ENCODE data around the gene TMEM69. TPM values are rescaled to one million over a fixed set of nuclear protein-coding genes. Genes with fewer than 3 reads are reported as not detected.

The TMEM69 gene
- total and polyA plus RNA-seq, 2 of the 8 experiments (the other 6 are each of a cell fraction or from before 2014, with no cell fraction given): 39.0 to 123 TPM

GRCh38 chr1:45722809-45723208 is 34.8 kb downstream of the TMEM69 start:
- Histone ChIP-seq H4K8ac (ENCODE audit: extremely low read depth, insufficient read depth, low read length) (no peak overlapping the region), H2BK5ac (ENCODE audit: low read depth, low read length) (no peak overlapping the region), H3K9ac (replicated peaks in 1 of 4; ENCODE audit: extremely low read depth in 1 of 4, low read depth in 3 of 4, low read length in 3 of 4) (no peak overlapping the region), H3K18ac (ENCODE audit: extremely low read depth, low read length) (no peak overlapping the region), H3K79me2 (ENCODE audit: control insufficient read depth in 1 of 2, insufficient read depth in 2 of 2, low read length in 2 of 2) (no peaks in the 10 kb centered on the region), H3K4me3 (ENCODE audit: extremely low read depth in 1 of 4, insufficient read depth in 2 of 4, low read depth in 3 of 4, low read length in 4 of 4) (no peak overlapping the region), H3K23me2 (ENCODE audit: low read depth, low read length) (no peaks in the 10 kb centered on the region), H3K23ac (ENCODE audit: insufficient read length) (no peak overlapping the region), H3K79me1 (ENCODE audit: low read depth, low read length) (no peaks in the 10 kb centered on the region), H4K91ac (replicated peaks; ENCODE audit: insufficient read length, low read length) (no peak overlapping the region), H4K5ac (ENCODE audit: insufficient read length, low read depth, low read length) (no peak overlapping the region), H2BK12ac (ENCODE audit: low read depth, low read length) (no peak overlapping the region), H2AFZ (ENCODE audit: low read length) (no peak overlapping the region), H2BK15ac (ENCODE audit: low read length) (no peak overlapping the region), H3K4me1 (replicated peaks in 1 of 4; ENCODE audit: control insufficient read depth in 3 of 4, insufficient read depth in 4 of 4, low read length in 3 of 4) (no peaks in the 10 kb centered on the region), H2AK5ac (ENCODE audit: low read depth, low read length) (no peak overlapping the region), H3K4me2 (ENCODE audit: insufficient read depth in 1 of 2, low read depth in 2 of 2, low read length in 2 of 2) (no peak overlapping the region), H3K56ac (replicated peaks; ENCODE audit: insufficient read length, low read depth, low read length) (no peak overlapping the region), H3K36me3 (ENCODE audit: control insufficient read depth in 2 of 4, insufficient read depth in 4 of 4, low read length in 3 of 4) (no peaks in the 10 kb centered on the region), H2BK20ac (ENCODE audit: low read length) (no peak overlapping the region), H3K27ac (ENCODE audit: low read depth, low read length) (no peak overlapping the region), H3K9me3 (ENCODE audit: insufficient read depth in 2 of 2, low read depth in 1 of 2, low read length in 1 of 2) (peaks cover 0 to 3% of the 10 kb centered on the region in 2 experiments; a peak in 1 of 4 replicates), H3K4ac (replicated peaks; ENCODE audit: insufficient read length, low read depth, low read length) (no peak overlapping the region), H3K27me3 (replicated peaks in 1 of 4; ENCODE audit: control insufficient read depth in 3 of 4, extremely low read depth in 1 of 4, insufficient read depth in 3 of 4, low read length in 3 of 4) (no peaks in the 10 kb centered on the region), H2BK120ac (replicated peaks; ENCODE audit: low read depth, low read length) (no peak overlapping the region), H4K20me1 (replicated peaks in 1 of 2; ENCODE audit: control insufficient read depth in 1 of 2, insufficient read depth in 2 of 2, low read length in 2 of 2) (no peaks in the 10 kb centered on the region), H3K14ac (ENCODE audit: insufficient read length) (no peak overlapping the region)
- POLR2A ChIA-PET (ENCODE audit: partially characterized antibody): interaction anchor here (1.0 kb wide), 1 partner anchor 36 kb away, joined by 3 read pairs; no protein-coding TSS in a partner anchor
- no peak for FAIRE-seq
- no peak for DNase-seq (ENCODE audit: low read depth in 1 of 2, low spot score in 2 of 2)
- CTCF ChIA-PET (ENCODE audit: partially characterized antibody): no interaction called here
- 95% methylated on average over 3 of the region's 3 CpGs; no CpG with 5 or more reads in 1 of the 2 experiments for WGBS, 2 experiments (ENCODE audit: extremely low coverage in 1 of 2, insufficient coverage in 1 of 2, insufficient read length in 1 of 2, insufficient replicate concordance in 2 of 2, low coverage in 1 of 2, low lambda C conversion rate in 2 of 2, missing lambda C conversion rate in 1 of 2)
- TF ChIP-seq RFX5 (IDR thresholded peaks at IDR 0.05; ENCODE audit: borderline replicate concordance, low read depth, low read length) (no peak), KDM4A (IDR thresholded peaks at IDR 0.05; ENCODE audit: low read depth, low read length, severe bottlenecking) (no peak), BRCA1 (IDR thresholded peaks at IDR 0.05; ENCODE audit: low read depth, low read length) (no peak), ZNF274 (IDR thresholded peaks at IDR 0.05; ENCODE audit: borderline replicate concordance, extremely low read depth, low read length) (no peak), KDM5A (IDR thresholded peaks at IDR 0.05; ENCODE audit: low read length) (no peak), GTF2F1 (IDR thresholded peaks at IDR 0.05; ENCODE audit: borderline replicate concordance, low read depth, low read length) (no peak), RBBP5 (IDR thresholded peaks at IDR 0.05; ENCODE audit: borderline replicate concordance, low read depth, low read length) (no peak), SIRT6 (IDR thresholded peaks at IDR 0.05; ENCODE audit: low read length) (no peak), CREB1 (IDR thresholded peaks at IDR 0.05) (no peak), GABPA (IDR thresholded peaks at IDR 0.05; ENCODE audit: borderline replicate concordance, insufficient read depth, low read length) (no peak)
